ENCODE measurements around the gene EFCAB11.

The EFCAB11 gene

DNA sequence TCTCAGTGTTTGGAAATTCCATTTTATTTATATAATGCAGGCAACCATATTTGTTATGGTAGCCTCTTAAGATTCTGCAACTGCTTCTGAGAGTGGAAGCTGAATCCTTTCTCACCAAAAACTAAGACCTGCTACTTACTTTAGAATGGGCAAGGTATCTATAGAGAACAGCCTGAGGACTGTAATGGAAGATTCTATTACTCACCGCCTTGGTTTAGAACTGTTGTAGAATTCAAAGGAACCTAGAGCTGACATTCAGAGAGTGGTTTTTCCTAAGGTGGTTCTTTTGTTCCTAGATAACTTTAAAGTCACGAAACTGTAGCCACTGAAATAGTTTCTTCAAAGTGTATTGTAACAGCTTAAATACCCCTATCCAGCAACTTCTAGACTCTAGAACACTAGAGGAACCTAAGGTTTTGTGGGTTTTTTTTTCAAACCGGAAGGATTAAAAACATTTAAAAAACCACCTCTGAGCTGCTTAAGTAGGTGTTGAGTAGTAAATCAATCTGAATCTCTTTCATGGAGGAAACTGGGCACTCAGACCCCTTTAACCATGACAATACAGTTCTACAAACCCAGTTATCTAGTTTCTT, 5.4 kb upstream of the EFCAB11 start:
- CTCF ChIA-PET, result interaction anchor here (1.3 to 14.1 kb wide), 3 partner anchors 14 to 275 kb away, joined by 4 to 164 read pairs (median 6); no protein-coding TSS in a partner anchor
- DNase-seq (ENCODE audit: low read depth, low spot score), result no peak
- POLR2A ChIA-PET, result no interaction called here
- no peak overlapping the region for H3K4me3 ChIP-seq (ENCODE audit: low read depth, low read length)
- no peak for TF ChIP-seq CTCF (IDR thresholded peaks at IDR 0.05; ENCODE audit: insufficient read depth, low read length, missing control alignments)

DNA sequence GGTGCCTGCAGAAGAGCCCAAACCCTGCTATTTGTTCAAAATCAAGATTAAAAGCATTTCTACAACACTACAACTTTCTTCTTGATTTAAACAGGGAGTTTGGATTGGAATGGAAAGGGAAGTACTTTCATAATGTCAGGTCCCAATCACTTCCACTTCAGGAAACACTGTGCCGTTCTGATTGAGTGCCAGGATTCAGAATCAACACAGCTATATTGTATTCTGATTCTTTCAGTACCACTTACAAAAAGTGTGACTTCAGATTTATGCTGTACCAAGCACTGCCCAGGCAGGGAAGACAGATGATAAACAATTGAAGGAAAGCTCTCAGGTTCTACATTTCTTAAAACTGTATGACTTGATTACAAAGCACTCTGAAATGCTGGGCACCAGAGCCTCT, 4.4 kb upstream of the EFCAB11 start:
- ChIA-PET POLR2A (no interaction called here), CTCF (interaction anchor here (1.2 to 14.1 kb wide), 3 partner anchors 15 to 276 kb away, joined by 4 to 164 read pairs (median 6); no protein-coding TSS in a partner anchor)
- no peak for TF ChIP-seq CTCF (IDR thresholded peaks at IDR 0.05; ENCODE audit: insufficient read depth, low read length, missing control alignments)
- H3K4me3 ChIP-seq (ENCODE audit: low read depth, low read length), result no peak overlapping the region
- no peak for DNase-seq (ENCODE audit: low read depth, low spot score)

DNA sequence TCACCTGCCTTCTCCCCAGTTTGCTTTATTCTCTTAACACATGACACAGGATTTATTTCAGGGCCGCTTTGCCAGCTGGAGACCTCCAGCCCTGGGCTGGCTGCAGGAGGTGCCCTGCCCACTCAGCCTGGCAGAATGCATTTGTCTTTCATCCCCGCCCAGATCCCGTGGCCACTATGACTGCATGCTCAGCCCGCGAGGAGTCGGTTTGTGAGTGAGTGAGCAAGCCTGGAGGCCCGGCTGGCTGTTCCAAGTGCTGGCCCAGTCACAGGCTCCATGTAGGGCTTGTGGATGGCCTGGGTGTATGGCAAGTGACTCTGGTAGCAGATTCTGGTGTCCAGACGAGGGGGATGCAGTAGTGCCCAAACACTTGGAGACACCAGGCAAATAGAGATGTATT, 3.3 kb upstream of the EFCAB11 start:
- no peak overlapping the region for H3K4me3 ChIP-seq (ENCODE audit: low read depth, low read length)
- CTCF ChIA-PET, result interaction anchor here (0.7 to 14.1 kb wide), 4 partner anchors 17 to 278 kb away, joined by 3 to 164 read pairs (median 5); no protein-coding TSS in a partner anchor
- POLR2A ChIA-PET, result interaction anchor here (0.7 kb wide), 1 partner anchor 973 kb away, joined by 3 read pairs; no protein-coding TSS in a partner anchor
- no peak for TF ChIP-seq CTCF (IDR thresholded peaks at IDR 0.05; ENCODE audit: insufficient read depth, low read length, missing control alignments)
- DNase-seq (ENCODE audit: low read depth, low spot score), result no peak

DNA sequence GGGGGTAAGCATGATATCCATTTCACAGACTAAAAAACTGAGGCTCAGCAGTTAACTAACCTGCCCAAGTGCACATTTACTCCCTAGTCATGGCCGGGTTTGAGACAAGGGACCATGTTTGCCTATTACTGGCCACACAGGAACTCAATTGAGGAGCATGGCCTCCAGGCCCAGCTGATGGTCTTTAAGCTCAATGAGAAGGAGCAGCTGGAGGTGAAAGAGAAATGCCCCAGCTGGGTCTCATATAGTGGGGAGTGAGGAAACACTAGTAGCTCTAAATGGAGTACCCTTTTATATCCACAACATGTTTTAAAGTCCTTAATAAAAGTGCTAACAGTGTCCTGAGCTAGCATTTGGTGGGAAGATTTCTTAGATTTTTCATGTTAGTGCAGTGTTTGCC, 2.8 kb upstream of the EFCAB11 start:
- ChIA-PET POLR2A (interaction anchor here (0.7 kb wide), 1 partner anchor 972 kb away, joined by 3 read pairs; no protein-coding TSS in a partner anchor), CTCF (interaction anchor here (0.7 to 14.1 kb wide), 6 partner anchors 8 to 931 kb away, joined by 3 to 164 read pairs (median 7); no protein-coding TSS in a partner anchor)
- H3K4me3 ChIP-seq (ENCODE audit: low read depth, low read length), result no peak overlapping the region
- no peak for DNase-seq (ENCODE audit: low read depth, low spot score)
- no peak for TF ChIP-seq CTCF (IDR thresholded peaks at IDR 0.05; ENCODE audit: insufficient read depth, low read length, missing control alignments)

GRCh38 chr14:89956661-89957009, 2.1 kb upstream of the EFCAB11 start:
- peak overlapping the region; percentile 74 for H3K4me3 ChIP-seq (ENCODE audit: low read depth, low read length)
- no peak for DNase-seq (ENCODE audit: low read depth, low spot score)
- CTCF ChIA-PET, result interaction anchor here (0.9 to 14.1 kb wide), 4 partner anchors 9 to 930 kb away, joined by 3 to 164 read pairs (median 8); no protein-coding TSS in a partner anchor
- TF ChIP-seq CTCF (IDR thresholded peaks at IDR 0.05; ENCODE audit: insufficient read depth, low read length, missing control alignments), result no peak
- POLR2A ChIA-PET, result interaction anchor here (1.1 to 1.7 kb wide), 2 partner anchors 34 to 929 kb away, joined by 4 read pairs; no protein-coding TSS in a partner anchor
